ENCODE results near the gene PEX1. TPM values are rescaled to one million over a fixed set of nuclear protein-coding genes. Genes with fewer than 3 reads are reported as not detected.
"Not testable (repeated sequence)": the region's sequence is repeated elsewhere in the genome, so short reads cannot be mapped to it uniquely, and the experiment has no call there.

Gene PEX1
- total and polyA plus RNA-seq, 2 donors (not counting 1 experiment from before 2014, with no cell fraction given) = 11.3 to 23.0 TPM

- Histone ChIP-seq H3K27ac (ENCODE audit: insufficient read depth, low read length) (no peak overlapping the region), H4K20me1 (ENCODE audit: control insufficient read depth, extremely low read depth, insufficient read depth, low read length) (no peaks in the 10 kb centered on the region), H3K4me3 (replicated peaks in 1 of 4; ENCODE audit: control extremely low read depth in 1 of 4, insufficient read depth in 1 of 4, low read depth in 3 of 4, low read length in 4 of 4) (no peak overlapping the region), H3K36me3 (ENCODE audit: control insufficient read depth, insufficient read depth, low read length) (no peaks in the 10 kb centered on the region), H3K79me2 (ENCODE audit: control insufficient read depth, insufficient read depth, low read length) (no peaks in the 10 kb centered on the region), H3K27me3 (ENCODE audit: control insufficient read depth, insufficient read depth, low read length) (no peaks in the 10 kb centered on the region), H2AFZ (ENCODE audit: low read length) (no peak overlapping the region), H3K9ac (ENCODE audit: insufficient read depth, low read length) (no peak overlapping the region), H3K4me2 (ENCODE audit: extremely low read depth, insufficient read depth, low read length) (no peak overlapping the region), H3K9me3 (ENCODE audit: control insufficient read depth, insufficient read depth, low read depth, low read length) (no peaks in the 10 kb centered on the region), H3K4me1 (ENCODE audit: control insufficient read depth, extremely low read depth, insufficient read depth, low read length) (no peaks in the 10 kb centered on the region)
- TF ChIP-seq CTCF (conservative IDR thresholded peaks at IDR 0.05 in 1 of 2, IDR thresholded peaks at IDR 0.05 in 1 of 2; ENCODE audit: low read depth in 1 of 2, low read length in 2 of 2) (no peak), EZH2 (IDR thresholded peaks at IDR 0.05; ENCODE audit: low read length, missing control alignments) (no peak)
- DNase-seq (ENCODE audit: low read depth in 2 of 2) = no peak
These were observed 19.3 kb upstream of the PEX1 start for GRCh38 chr7:92547579-92547978.

- Histone ChIP-seq H3K27ac (ENCODE audit: insufficient read depth, low read length) (no peak overlapping the region), H4K20me1 (ENCODE audit: control insufficient read depth, extremely low read depth, insufficient read depth, low read length) (no peaks in the 10 kb centered on the region)
These were observed 18.7 kb upstream of the PEX1 start for GRCh38 chr7:92546856-92547497.

GRCh38 chr7:92545116-92545515 lies 16.8 kb upstream of the PEX1 start:
- DNase-seq (ENCODE audit: low read depth in 2 of 2); H3K27me3 ChIP-seq (ENCODE audit: control insufficient read depth, insufficient read depth, low read length); H2AFZ ChIP-seq (ENCODE audit: low read length); H3K9me3 ChIP-seq (ENCODE audit: control insufficient read depth, insufficient read depth, low read depth, low read length); H3K4me2 ChIP-seq (ENCODE audit: extremely low read depth, insufficient read depth, low read length); H3K79me2 ChIP-seq (ENCODE audit: control insufficient read depth, insufficient read depth, low read length); H3K4me1 ChIP-seq (ENCODE audit: control insufficient read depth, extremely low read depth, insufficient read depth, low read length); H3K36me3 ChIP-seq (ENCODE audit: control insufficient read depth, insufficient read depth, low read length); H3K9ac ChIP-seq (ENCODE audit: insufficient read depth, low read length); H3K4me3 ChIP-seq (replicated peaks in 1 of 4; ENCODE audit: control extremely low read depth in 1 of 4, insufficient read depth in 1 of 4, low read depth in 3 of 4, low read length in 4 of 4); H4K20me1 ChIP-seq (ENCODE audit: control insufficient read depth, extremely low read depth, insufficient read depth, low read length); H3K27ac ChIP-seq (ENCODE audit: insufficient read depth, low read length): not testable (repeated sequence)

More at GRCh38 chr7:92546856-92547497, 18.7 kb upstream of the PEX1 start:
- Histone ChIP-seq H3K9ac (ENCODE audit: insufficient read depth, low read length) (no peak overlapping the region), H3K36me3 (ENCODE audit: control insufficient read depth, insufficient read depth, low read length) (no peaks in the 10 kb centered on the region), H3K9me3 (ENCODE audit: control insufficient read depth, insufficient read depth, low read depth, low read length) (no peaks in the 10 kb centered on the region), H3K4me3 (replicated peaks in 1 of 4; ENCODE audit: control extremely low read depth in 1 of 4, insufficient read depth in 1 of 4, low read depth in 3 of 4, low read length in 4 of 4) (no peak overlapping the region), H3K79me2 (ENCODE audit: control insufficient read depth, insufficient read depth, low read length) (no peaks in the 10 kb centered on the region), H3K4me2 (ENCODE audit: extremely low read depth, insufficient read depth, low read length) (no peak overlapping the region), H2AFZ (ENCODE audit: low read length) (no peak overlapping the region), H3K27me3 (ENCODE audit: control insufficient read depth, insufficient read depth, low read length) (no peaks in the 10 kb centered on the region), H3K4me1 (ENCODE audit: control insufficient read depth, extremely low read depth, insufficient read depth, low read length) (no peaks in the 10 kb centered on the region)
- DNase-seq (ENCODE audit: low read depth in 2 of 2) = no peak
- TF ChIP-seq EZH2 (IDR thresholded peaks at IDR 0.05; ENCODE audit: low read length, missing control alignments) (no peak), CTCF (conservative IDR thresholded peaks at IDR 0.05 in 1 of 2, IDR thresholded peaks at IDR 0.05 in 1 of 2; ENCODE audit: low read depth in 1 of 2, low read length in 2 of 2) (no peak)

- H3K9ac ChIP-seq (ENCODE audit: insufficient read depth, low read length); H3K4me1 ChIP-seq (ENCODE audit: control insufficient read depth, extremely low read depth, insufficient read depth, low read length); H3K79me2 ChIP-seq (ENCODE audit: control insufficient read depth, insufficient read depth, low read length); H2AFZ ChIP-seq (ENCODE audit: low read length); DNase-seq (ENCODE audit: low read depth in 2 of 2); H3K27ac ChIP-seq (ENCODE audit: insufficient read depth, low read length); H3K4me2 ChIP-seq (ENCODE audit: extremely low read depth, insufficient read depth, low read length); H3K9me3 ChIP-seq (ENCODE audit: control insufficient read depth, insufficient read depth, low read depth, low read length); H3K27me3 ChIP-seq (ENCODE audit: control insufficient read depth, insufficient read depth, low read length); H3K4me3 ChIP-seq (replicated peaks in 1 of 4; ENCODE audit: control extremely low read depth in 1 of 4, insufficient read depth in 1 of 4, low read depth in 3 of 4, low read length in 4 of 4); H3K36me3 ChIP-seq (ENCODE audit: control insufficient read depth, insufficient read depth, low read length); H4K20me1 ChIP-seq (ENCODE audit: control insufficient read depth, extremely low read depth, insufficient read depth, low read length): not testable (repeated sequence)
These were observed 15.2 kb upstream of the PEX1 start for GRCh38 chr7:92543542-92543941.

Data from fibroblast of lung (primary cell).